ENCODE results near the gene TMEM238. TPM values are rescaled to one million over a fixed set of nuclear protein-coding genes. Genes with fewer than 3 reads are reported as not detected.
"Not testable (repeated sequence)": the region's sequence is repeated elsewhere in the genome, so short reads cannot be mapped to it uniquely, and the experiment has no call there.

TMEM238 gene
- total RNA-seq, 1 experiment from 2014 or later: not detected

GRCh38 chr19:55408533-55408872 is 24.4 kb upstream of the TMEM238 start:
- peaks cover 34% of the 10 kb centered on the region for H3K4me1 ChIP-seq (replicated peaks)
- peaks cover 41% of the 10 kb centered on the region for H3K36me3 ChIP-seq
- H3K27me3 ChIP-seq (replicated peaks): no peaks in the 10 kb centered on the region
- peak overlapping the region; percentile 100 for H3K27ac ChIP-seq
- peaks cover 6% of the 10 kb centered on the region; the same call in 1 of the 2 replicates for H3K9me3 ChIP-seq (replicated peaks)
- no peak for DNase-seq (ENCODE audit: low read depth in 1 of 2, low spot score in 2 of 2)
- H3K4me3 ChIP-seq: peak overlapping the region; percentile 19

GRCh38 chr19:55407800-55408532 is 23.9 kb upstream of the TMEM238 start:
- peak; percentile 98 to 99 for DNase-seq (ENCODE audit: low read depth in 1 of 2, low spot score in 2 of 2)
- H3K9me3 ChIP-seq (replicated peaks): peaks cover 6% of the 10 kb centered on the region; the same call in 1 of the 2 replicates
- no peaks in the 10 kb centered on the region for H3K27me3 ChIP-seq (replicated peaks)
- peaks cover 38% of the 10 kb centered on the region for H3K4me1 ChIP-seq (replicated peaks)
- peaks cover 46% of the 10 kb centered on the region for H3K36me3 ChIP-seq
- peak overlapping the region; percentile 96 for H3K4me3 ChIP-seq
- H3K27ac ChIP-seq: peak overlapping the region; percentile 100

- not testable (repeated sequence) for H3K27me3 ChIP-seq (replicated peaks); H3K9me3 ChIP-seq (replicated peaks); DNase-seq (ENCODE audit: low read depth in 1 of 2, low spot score in 2 of 2)
- Histone ChIP-seq H3K27ac (peak within 1 kb of the TSS; percentile 100), H3K4me1 (replicated peaks) (peaks cover 41% of the 10 kb centered on the region), H3K4me3 (peak within 1 kb of the TSS; percentile 96), H3K36me3 (peaks cover 51% of the 10 kb centered on the region)
These were observed 23.4 kb upstream of the TMEM238 start, which contains the start of gene UBE2S for GRCh38 chr19:55407550-55407799. Gene UBE2S, minus strand, starts transcription at chr19:55407788. Its CDS starts 199 bp downstream, at chr19:55407589.

GRCh38 chr19:55406826-55407549 is 22.9 kb upstream of the TMEM238 start:
- H3K27me3 ChIP-seq (replicated peaks): no peaks in the 10 kb centered on the region
- peaks cover 45% of the 10 kb centered on the region for H3K4me1 ChIP-seq (replicated peaks)
- peaks cover 6% of the 10 kb centered on the region; the same call in 1 of the 2 replicates for H3K9me3 ChIP-seq (replicated peaks)
- peak overlapping the region; percentile 100 for H3K27ac ChIP-seq
- H3K36me3 ChIP-seq: peaks cover 56% of the 10 kb centered on the region
- H3K4me3 ChIP-seq: peak overlapping the region; percentile 96
- DNase-seq (ENCODE audit: low read depth in 1 of 2, low spot score in 2 of 2): no peak

GRCh38 chr19:55406091-55406825 is 22.2 kb upstream of the TMEM238 start:
- H3K36me3 ChIP-seq: peaks cover 63% of the 10 kb centered on the region
- H3K4me3 ChIP-seq: peak overlapping the region; percentile 96
- no peaks in the 10 kb centered on the region for H3K27me3 ChIP-seq (replicated peaks)
- H3K4me1 ChIP-seq (replicated peaks): peaks cover 45% of the 10 kb centered on the region
- no peak for DNase-seq (ENCODE audit: low read depth in 1 of 2, low spot score in 2 of 2)
- H3K27ac ChIP-seq: no peak overlapping the region; the same call in 1 of the 2 replicates
- peaks cover 6% of the 10 kb centered on the region; the same call in 1 of the 2 replicates for H3K9me3 ChIP-seq (replicated peaks)

- Histone ChIP-seq H3K27me3 (replicated peaks) (no peaks in the 10 kb centered on the region), H3K4me3 (peak overlapping the region; percentile 96), H3K27ac (no peak overlapping the region), H3K4me1 (replicated peaks) (peaks cover 45% of the 10 kb centered on the region), H3K36me3 (peaks cover 70% of the 10 kb centered on the region), H3K9me3 (replicated peaks) (peaks cover 6% of the 10 kb centered on the region; the same call in 1 of the 2 replicates)
- no peak for DNase-seq (ENCODE audit: low read depth in 1 of 2, low spot score in 2 of 2)
These were observed 21.5 kb upstream of the TMEM238 start for GRCh38 chr19:55405638-55406037.

- no peak for DNase-seq (ENCODE audit: low read depth in 1 of 2, low spot score in 2 of 2)
- Histone ChIP-seq H3K4me1 (replicated peaks) (peaks cover 38% of the 10 kb centered on the region), H3K4me3 (no peak overlapping the region), H3K36me3 (peaks cover 84% of the 10 kb centered on the region), H3K9me3 (replicated peaks) (0 out of 2 replicates have a peak, but pooled peaks cover 3% of the 10 kb centered on the region), H3K27me3 (replicated peaks) (no peaks in the 10 kb centered on the region), H3K27ac (no peak overlapping the region)
These were observed 18.4 kb upstream of the TMEM238 start for GRCh38 chr19:55402509-55402908.

- DNase-seq (ENCODE audit: low read depth in 1 of 2, low spot score in 2 of 2); H3K27me3 ChIP-seq (replicated peaks); H3K4me3 ChIP-seq; H3K9me3 ChIP-seq (replicated peaks); H3K27ac ChIP-seq: not testable (repeated sequence)
- Histone ChIP-seq H3K36me3 (peaks cover 73% of the 10 kb centered on the region), H3K4me1 (replicated peaks) (peaks cover 35% of the 10 kb centered on the region)
These were observed 17.3 kb upstream of the TMEM238 start for GRCh38 chr19:55401390-55401789.

GRCh38 chr19:55400281-55401087 is 16.4 kb upstream of the TMEM238 start:
- Histone ChIP-seq H3K27ac (no peak overlapping the region), H3K36me3 (peaks cover 63% of the 10 kb centered on the region), H3K27me3 (replicated peaks) (no peaks in the 10 kb centered on the region), H3K4me1 (replicated peaks) (peaks cover 26% of the 10 kb centered on the region), H3K9me3 (replicated peaks) (no peaks in the 10 kb centered on the region), H3K4me3 (no peak overlapping the region)
- DNase-seq (ENCODE audit: low read depth in 1 of 2, low spot score in 2 of 2): no peak

- Histone ChIP-seq H3K36me3 (peaks cover 42% of the 10 kb centered on the region), H3K4me3 (no peak overlapping the region), H3K27ac (no peak overlapping the region), H3K27me3 (replicated peaks) (no peaks in the 10 kb centered on the region), H3K4me1 (replicated peaks) (peaks cover 11% of the 10 kb centered on the region), H3K9me3 (replicated peaks) (no peaks in the 10 kb centered on the region)
- DNase-seq (ENCODE audit: low read depth in 1 of 2, low spot score in 2 of 2): no peak
These were observed 14.3 kb upstream of the TMEM238 start for GRCh38 chr19:55398200-55398925.

GRCh38 chr19:55392820-55393761 is 9.0 kb upstream of the TMEM238 start:
- Histone ChIP-seq H3K27me3 (replicated peaks) (no peaks in the 10 kb centered on the region), H3K4me3 (no peak overlapping the region), H3K36me3 (peaks cover 40% of the 10 kb centered on the region)

More at GRCh38 chr19:55392820-55393761, 9.0 kb upstream of the TMEM238 start:
- Histone ChIP-seq H3K4me1 (replicated peaks) (peaks cover 9% of the 10 kb centered on the region), H3K27ac (no peak overlapping the region), H3K9me3 (replicated peaks) (no peaks in the 10 kb centered on the region)
- no peak for DNase-seq (ENCODE audit: low read depth in 1 of 2, low spot score in 2 of 2)
